Activated CD4-positive, alpha-beta memory T cell treated with anti-CD3 and anti-CD28 coated beads for 36 hours (primary cell): ENCODE data around the gene ECHDC3. TPM values are rescaled to one million over a fixed set of nuclear protein-coding genes. Genes with fewer than 3 reads are reported as not detected.

Source experiments
- CTCF ChIA-PET: fragments of 350-600 bp; sonication (Branson Sonifier 250); formaldehyde crosslinking; loops from one replicate; lab custom pipeline; 2021; ENCODE audit warnings: antibody characterized with exemption, inconsistent platforms; lab: Charles Lee
- POLR2A ChIA-PET: fragments of 350-600 bp; sonication (Branson Sonifier 250); formaldehyde crosslinking; loops from one replicate; lab custom pipeline; 2021; ENCODE audit warnings: antibody characterized with exemption; lab: Charles Lee
- DNase-seq: peaks from one replicate; pipeline ENCODE4 v3.0.0-alpha.2; 2020
- H3K27ac Mint-ChIP-seq: one replicate; pipeline ENCODE4 v1.8.0; 2021; ENCODE audit warnings: mixed read lengths
- H3K27me3 Mint-ChIP-seq: one replicate; pipeline ENCODE4 v1.8.0; 2021; ENCODE audit warnings: mixed read lengths
- H3K36me3 Mint-ChIP-seq: one replicate; pipeline ENCODE4 v1.8.0; 2021; ENCODE audit warnings: mixed read lengths
- H3K4me1 Mint-ChIP-seq: one replicate; pipeline ENCODE4 v1.8.0; 2021; ENCODE audit warnings: low read depth, mixed read lengths
- H3K4me3 Mint-ChIP-seq: one replicate; pipeline ENCODE4 v1.8.0; 2021; ENCODE audit warnings: mild to moderate bottlenecking, mixed read lengths
- H3K9me3 Mint-ChIP-seq: one replicate; pipeline ENCODE4 v1.8.0; 2021; ENCODE audit warnings: mixed read lengths
- intact Hi-C: fragments of 100-400 bp; cut with micrococcal nuclease; formaldehyde crosslinking; loops from one replicate; pipeline ENCODE4 v1.15.1; 2023
- total RNA-seq, 2 experiments: library from RNA; stranded (reverse); gene quantifications; one replicate each; pipeline ENCODE4 v1.2.3, GENCODE V29; 2021

The ECHDC3 gene
- total RNA-seq, 2 experiments from 2014 or later: 0.76 to 1.4 TPM

DNA sequence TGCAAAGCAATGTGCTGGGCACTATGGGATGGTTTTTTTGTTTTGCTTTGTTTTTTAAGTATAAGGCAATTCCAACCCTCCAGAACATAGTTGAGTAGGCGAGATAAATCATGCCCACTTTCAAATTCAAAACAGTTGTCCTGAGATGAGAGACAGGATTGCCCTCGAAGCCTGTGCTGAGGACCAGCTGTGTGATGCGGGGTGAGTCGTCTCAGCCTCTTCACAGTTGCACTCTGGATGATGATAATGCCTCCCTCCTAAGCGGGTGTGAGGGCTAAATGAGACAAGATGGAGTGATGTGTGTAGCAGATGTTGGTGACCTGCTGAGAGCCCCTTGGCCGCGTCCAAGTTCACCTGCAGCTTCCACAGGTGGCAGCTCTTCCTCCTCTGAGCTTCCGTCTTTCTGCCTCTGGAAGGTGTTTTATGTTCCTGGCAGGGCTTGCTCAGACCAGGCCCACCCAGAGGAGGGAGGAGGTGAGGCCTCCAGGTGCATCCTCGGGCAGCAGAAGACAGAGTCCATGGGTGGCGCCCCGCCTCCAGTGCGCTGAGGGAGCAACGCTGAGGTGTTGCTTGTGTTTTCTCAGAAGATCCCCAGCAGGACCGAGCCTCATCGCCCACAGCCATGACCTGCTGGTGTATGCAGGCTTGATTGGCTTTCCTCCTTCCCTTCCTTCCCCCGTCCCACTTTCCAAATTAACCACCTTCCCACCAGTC lies 30.6 kb downstream of the ECHDC3 start:
- ChIA-PET POLR2A (no interaction called here), CTCF (interaction anchor here (0.6 to 1.7 kb wide), 2 partner anchors 10 to 21 kb away, joined by 4 to 13 read pairs; no protein-coding TSS in a partner anchor)
- no peak for DNase-seq
- H3K9me3 Mint-ChIP-seq: no peaks in the 10 kb centered on the region
- H3K36me3 Mint-ChIP-seq: no peaks in the 10 kb centered on the region
- intact Hi-C loops: no loop called here
- H3K27me3 Mint-ChIP-seq: peaks cover 9% of the 10 kb centered on the region
- H3K4me3 Mint-ChIP-seq: no peak overlapping the region
- H3K27ac Mint-ChIP-seq: no peak overlapping the region
- no peaks in the 10 kb centered on the region for H3K4me1 Mint-ChIP-seq

DNA sequence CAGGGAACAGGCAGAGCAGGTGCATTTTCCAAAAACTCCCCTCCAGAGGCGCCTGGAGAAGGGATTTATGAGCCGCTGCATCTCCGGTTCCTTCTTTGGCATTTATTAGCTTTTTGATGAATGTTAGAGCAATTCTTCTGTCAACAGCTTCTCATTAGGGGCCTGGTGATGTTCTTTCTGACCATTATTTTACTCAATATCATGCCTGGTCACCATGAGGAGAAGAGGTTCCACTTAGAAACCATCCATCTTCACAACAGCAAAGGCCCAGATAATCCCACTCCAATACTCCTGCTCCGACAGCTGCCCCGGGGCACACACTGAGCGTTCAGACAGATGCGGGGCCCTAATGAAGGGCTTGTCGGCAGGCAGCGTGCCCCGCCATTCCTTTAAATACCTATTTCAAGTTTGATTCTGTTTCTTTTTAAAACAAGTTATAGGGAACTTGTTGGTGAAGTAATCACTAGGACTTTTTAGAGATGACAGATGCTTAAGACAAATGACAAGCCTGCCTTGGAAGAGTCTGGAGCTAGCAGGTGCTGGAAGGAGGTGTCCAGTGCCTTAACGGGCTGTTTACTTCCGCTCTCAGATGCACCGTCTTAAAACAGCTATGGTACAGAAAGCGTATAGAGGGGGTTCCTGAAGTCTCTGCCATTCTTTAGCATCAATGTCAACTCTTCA lies 31.7 kb downstream of the ECHDC3 start:
- no peak for DNase-seq
- no peaks in the 10 kb centered on the region for H3K36me3 Mint-ChIP-seq
- H3K27me3 Mint-ChIP-seq: peaks cover 9% of the 10 kb centered on the region
- no peak overlapping the region for H3K4me3 Mint-ChIP-seq
- H3K9me3 Mint-ChIP-seq: no peaks in the 10 kb centered on the region
- no peak overlapping the region for H3K27ac Mint-ChIP-seq
- intact Hi-C loops: no loop called here
- no peaks in the 10 kb centered on the region for H3K4me1 Mint-ChIP-seq
- ChIA-PET POLR2A (no interaction called here), CTCF (interaction anchor here (1.7 kb wide), 1 partner anchor 9 kb away, joined by 13 read pairs; no protein-coding TSS in a partner anchor)

DNA sequence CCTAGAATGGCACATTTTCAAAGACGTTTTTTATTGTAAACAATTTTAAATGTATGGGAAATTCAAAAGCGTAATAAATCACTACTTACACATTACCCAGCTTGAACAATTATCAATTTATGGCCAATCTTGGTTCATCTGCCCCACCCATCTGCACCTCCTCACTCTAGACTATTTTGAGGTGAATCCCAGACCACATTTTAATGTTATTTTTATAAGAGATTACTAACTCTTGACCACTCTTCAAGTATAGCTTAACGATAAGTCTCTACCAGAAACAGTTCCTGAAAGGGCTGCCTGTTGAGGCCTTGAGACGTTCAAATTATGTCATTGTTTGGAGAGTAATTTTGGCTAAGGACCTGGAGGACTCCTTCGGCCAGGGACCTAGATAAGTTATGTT lies 33.2 kb downstream of the ECHDC3 start:
- intact Hi-C loops: no loop called here
- DNase-seq: no peak
- ChIA-PET CTCF (no interaction called here), POLR2A (no interaction called here)
- Mint-ChIP-seq H3K4me3 (no peak overlapping the region), H3K9me3 (no peaks in the 10 kb centered on the region), H3K27ac (no peak overlapping the region), H3K27me3 (peaks cover 9% of the 10 kb centered on the region), H3K36me3 (no peaks in the 10 kb centered on the region), H3K4me1 (no peaks in the 10 kb centered on the region)

DNA sequence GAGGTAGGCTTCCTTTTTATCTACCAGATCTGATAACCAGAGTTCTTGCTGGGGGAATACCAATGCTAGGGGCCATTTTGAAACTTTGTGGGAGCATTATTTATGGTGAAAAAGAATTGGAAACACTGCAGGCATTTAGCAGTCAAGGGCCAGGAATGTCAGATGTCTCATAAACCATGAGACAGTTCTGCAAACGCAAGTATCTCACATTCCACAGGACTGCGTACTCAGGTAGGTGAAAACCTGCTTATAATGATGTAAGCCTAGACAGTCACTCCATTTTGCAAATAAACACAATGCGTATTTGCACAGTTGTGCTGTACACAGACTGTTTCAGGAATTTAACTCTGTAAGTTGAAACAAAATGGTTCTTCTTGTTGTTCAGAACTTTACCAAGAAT lies 33.9 kb downstream of the ECHDC3 start:
- Mint-ChIP-seq H3K4me3 (no peak overlapping the region), H3K9me3 (no peaks in the 10 kb centered on the region), H3K4me1 (no peaks in the 10 kb centered on the region), H3K36me3 (no peaks in the 10 kb centered on the region), H3K27ac (no peak overlapping the region), H3K27me3 (peaks cover 5% of the 10 kb centered on the region)
- intact Hi-C loops: no loop called here
- CTCF ChIA-PET: no interaction called here
- DNase-seq: no peak
- POLR2A ChIA-PET: no interaction called here

DNA sequence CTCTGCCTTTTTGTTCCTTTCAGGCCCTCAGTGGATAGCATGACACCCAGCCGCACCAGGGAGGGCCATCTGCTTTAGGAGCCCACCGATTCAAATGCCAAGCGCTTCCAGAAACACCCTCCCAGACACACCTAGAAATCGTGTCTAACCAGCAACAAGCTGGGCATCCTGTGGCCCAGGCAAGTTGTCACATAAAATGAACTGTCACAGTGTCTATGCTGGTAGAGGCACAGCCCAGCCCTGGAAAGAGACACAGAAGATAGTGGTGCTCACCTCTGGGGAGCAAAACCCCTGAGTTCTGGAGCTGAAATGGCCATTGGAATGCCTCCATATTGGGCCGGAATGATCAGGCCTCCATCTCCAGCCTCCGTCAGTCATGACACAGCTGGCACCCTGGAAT lies 38.9 kb downstream of the ECHDC3 start:
- no peak for DNase-seq
- CTCF ChIA-PET: interaction anchor here (2.2 kb wide), 1 partner anchor 24 kb away, joined by 8 read pairs; no protein-coding TSS in a partner anchor
- Mint-ChIP-seq H3K27me3 (peaks cover 4% of the 10 kb centered on the region), H3K4me3 (no peak overlapping the region), H3K4me1 (no peaks in the 10 kb centered on the region), H3K36me3 (no peaks in the 10 kb centered on the region), H3K9me3 (no peaks in the 10 kb centered on the region), H3K27ac (no peak overlapping the region)
- intact Hi-C loops: no loop called here
- POLR2A ChIA-PET: no interaction called here

DNA sequence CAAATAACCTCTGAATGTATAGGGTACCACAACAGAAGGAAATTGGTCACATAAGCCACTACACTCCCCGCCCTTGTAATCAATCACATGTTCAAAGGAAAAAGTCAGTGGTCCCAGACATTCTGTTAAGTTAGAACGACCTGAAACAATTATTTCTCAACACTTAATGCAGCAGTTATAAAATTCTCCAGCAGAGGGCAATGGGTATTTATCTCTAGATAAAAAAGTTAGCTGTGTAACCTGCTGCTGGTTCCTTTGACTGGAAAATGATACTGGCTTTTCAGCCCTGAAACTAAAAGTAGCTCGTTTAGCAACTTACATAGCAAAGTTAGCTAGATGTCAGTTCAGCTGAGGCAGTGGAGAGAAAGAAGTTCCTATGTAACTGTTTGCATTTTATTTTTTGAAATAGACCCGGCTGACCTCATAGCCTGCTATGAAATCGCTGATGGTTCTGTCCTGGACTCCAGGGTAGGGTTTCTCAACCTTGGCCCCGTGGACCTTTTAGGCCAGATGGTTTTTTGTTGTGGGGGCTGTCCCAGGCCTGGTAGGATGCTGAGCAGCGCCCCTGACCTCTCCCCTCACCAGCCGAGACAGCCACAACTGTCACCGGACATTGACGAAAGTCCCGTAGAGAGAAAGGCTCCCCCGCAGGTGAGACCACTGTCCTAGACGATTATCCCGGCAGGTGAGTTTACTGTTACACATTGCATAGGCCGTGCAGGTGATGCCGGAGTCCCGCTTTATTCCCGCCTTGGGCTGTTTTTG lies 40.8 kb downstream of the ECHDC3 start:
- no peak for DNase-seq
- ChIA-PET CTCF (interaction anchor here (0.6 to 3.3 kb wide), 23 partner anchors 8 to 1021 kb away, joined by 3 to 29 read pairs (median 5); no protein-coding TSS in a partner anchor), POLR2A (no interaction called here)
- intact Hi-C loops: loop anchor here (1.0 to 2.0 kb wide), 2 partner anchors 36 to 203 kb away; no protein-coding TSS in a partner anchor
- H3K27ac Mint-ChIP-seq: no peak overlapping the region
- peaks cover 7% of the 10 kb centered on the region for H3K27me3 Mint-ChIP-seq
- H3K36me3 Mint-ChIP-seq: no peaks in the 10 kb centered on the region
- H3K9me3 Mint-ChIP-seq: no peaks in the 10 kb centered on the region
- H3K4me3 Mint-ChIP-seq: no peak overlapping the region
- no peaks in the 10 kb centered on the region for H3K4me1 Mint-ChIP-seq

DNA sequence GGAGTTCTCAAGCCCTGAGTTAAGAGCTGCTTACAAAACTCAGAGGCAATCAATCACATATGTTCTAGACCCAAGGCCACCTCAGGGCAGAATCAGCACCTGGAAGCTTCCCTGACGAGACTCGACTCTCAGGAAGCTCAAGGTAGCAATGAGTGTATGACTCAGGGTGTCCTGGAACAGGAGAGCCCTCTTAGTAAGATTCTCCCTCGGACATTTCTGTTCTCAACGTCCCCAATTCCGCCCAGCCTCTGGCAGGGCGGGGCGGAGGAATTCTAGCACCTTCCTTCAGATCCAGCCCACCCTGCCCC lies 41.3 kb downstream of the ECHDC3 start:
- CTCF ChIA-PET: interaction anchor here (0.9 to 3.3 kb wide), 18 partner anchors 7 to 268 kb away, joined by 3 to 29 read pairs (median 6); no protein-coding TSS in a partner anchor
- intact Hi-C loops: loop anchor here (1.0 to 2.0 kb wide), 2 partner anchors 35 to 203 kb away; no protein-coding TSS in a partner anchor
- no peak overlapping the region for H3K4me3 Mint-ChIP-seq
- no peak overlapping the region for H3K27ac Mint-ChIP-seq
- H3K27me3 Mint-ChIP-seq: peaks cover 7% of the 10 kb centered on the region
- H3K9me3 Mint-ChIP-seq: no peaks in the 10 kb centered on the region
- DNase-seq: no peak
- no peaks in the 10 kb centered on the region for H3K36me3 Mint-ChIP-seq
- no peaks in the 10 kb centered on the region for H3K4me1 Mint-ChIP-seq
- POLR2A ChIA-PET: no interaction called here

DNA sequence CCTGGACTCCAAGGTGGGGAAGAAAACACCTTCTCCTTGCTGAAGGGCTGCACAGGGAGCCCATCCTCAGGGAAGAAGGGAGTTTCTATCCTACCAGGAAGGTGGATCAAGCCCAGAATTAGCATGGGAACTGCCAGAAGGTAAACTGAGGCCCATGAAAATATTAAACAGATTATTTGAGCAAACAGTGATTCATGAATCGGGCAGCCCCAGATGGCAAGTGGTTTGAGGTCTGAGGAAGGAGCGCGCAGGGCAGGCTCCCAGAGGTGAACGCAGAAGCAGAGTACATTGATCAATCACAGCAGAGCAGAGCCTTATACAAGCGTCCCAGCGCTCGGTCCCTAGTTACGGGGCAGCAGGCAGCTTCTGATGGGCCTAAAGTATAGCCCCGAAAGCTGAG lies 45.2 kb downstream of the ECHDC3 start:
- ChIA-PET POLR2A (no interaction called here), CTCF (interaction anchor here (1.0 kb wide), 1 partner anchor 28 kb away, joined by 3 read pairs; no protein-coding TSS in a partner anchor)
- Mint-ChIP-seq H3K9me3 (no peaks in the 10 kb centered on the region), H3K4me1 (no peaks in the 10 kb centered on the region), H3K27ac (no peak overlapping the region), H3K4me3 (no peak overlapping the region), H3K36me3 (no peaks in the 10 kb centered on the region), H3K27me3 (peaks cover 9% of the 10 kb centered on the region)
- intact Hi-C loops: no loop called here
- no peak for DNase-seq

DNA sequence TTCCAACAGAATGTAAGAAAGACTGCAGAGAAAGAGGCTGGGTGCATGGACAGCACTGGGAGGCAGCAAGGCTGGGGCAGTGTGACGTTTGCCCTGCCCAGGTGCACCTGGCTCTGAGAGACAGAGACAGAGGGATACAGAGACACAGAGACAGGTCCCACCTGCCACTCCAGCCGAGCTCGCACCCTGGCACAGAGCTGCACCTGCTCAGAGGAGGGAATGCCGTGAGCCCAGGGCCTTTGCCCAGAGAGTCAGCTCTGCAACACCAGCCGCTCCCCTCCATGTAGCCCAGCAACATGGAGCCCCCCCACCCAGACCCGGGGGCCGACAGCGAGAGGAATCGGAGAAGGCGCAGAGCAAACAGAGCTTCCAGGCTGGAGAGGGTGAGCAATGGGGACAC lies 45.7 kb downstream of the ECHDC3 start:
- CTCF ChIA-PET: no interaction called here

DNA sequence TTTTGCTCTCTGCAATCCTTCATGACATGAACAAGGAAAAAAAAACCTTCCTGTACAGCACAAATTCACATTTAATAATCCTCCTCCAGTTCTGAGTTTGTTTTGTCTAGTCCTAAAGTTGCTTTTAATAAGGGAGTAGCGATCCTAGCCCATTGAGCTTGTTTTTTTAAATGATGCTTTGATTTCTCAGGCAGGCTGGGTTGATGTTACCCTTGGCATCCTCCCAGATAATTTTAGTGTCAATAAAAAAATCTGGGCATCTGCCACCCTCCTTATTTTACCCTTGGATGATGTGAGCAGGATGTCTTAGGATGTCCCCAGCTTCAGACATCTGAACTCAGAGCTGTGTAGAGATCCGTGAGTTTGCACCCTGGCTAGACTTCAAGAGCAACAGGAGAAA lies 47.1 kb downstream of the ECHDC3 start:
- Mint-ChIP-seq H3K9me3 (no peaks in the 10 kb centered on the region), H3K27me3 (peaks cover 6% of the 10 kb centered on the region), H3K27ac (no peak overlapping the region), H3K4me1 (no peaks in the 10 kb centered on the region), H3K4me3 (no peak overlapping the region), H3K36me3 (no peaks in the 10 kb centered on the region)
- intact Hi-C loops: no loop called here
- ChIA-PET CTCF (no interaction called here), POLR2A (no interaction called here)
- DNase-seq: no peak

More for the DNA sequence above, 45.7 kb downstream of the ECHDC3 start:
- Mint-ChIP-seq H3K4me1 (no peaks in the 10 kb centered on the region), H3K36me3 (no peaks in the 10 kb centered on the region), H3K27me3 (peaks cover 7% of the 10 kb centered on the region), H3K4me3 (no peak overlapping the region), H3K9me3 (no peaks in the 10 kb centered on the region), H3K27ac (no peak overlapping the region)
- POLR2A ChIA-PET: no interaction called here
- intact Hi-C loops: no loop called here
- DNase-seq: no peak

DNA sequence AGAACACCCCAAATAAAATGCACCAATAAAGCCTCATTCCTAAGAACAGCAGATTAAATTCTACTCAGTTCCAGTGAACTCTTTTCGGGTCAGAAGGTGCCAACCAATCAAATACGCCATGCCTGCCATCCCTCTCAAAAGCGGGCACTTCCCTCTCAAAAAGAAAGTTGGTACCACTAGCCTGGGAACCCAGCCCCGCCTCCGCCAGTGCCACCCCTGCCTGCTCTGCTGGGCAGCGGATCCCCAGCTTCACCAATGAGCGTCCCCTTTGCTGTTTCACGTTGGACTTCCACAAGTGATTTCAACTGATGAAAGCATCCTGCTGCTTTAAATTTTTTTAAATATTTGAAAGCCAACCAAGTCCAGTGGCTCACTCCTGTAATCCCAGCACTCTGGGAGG lies 47.8 kb downstream of the ECHDC3 start:
- Mint-ChIP-seq H3K4me1 (no peaks in the 10 kb centered on the region), H3K9me3 (no peaks in the 10 kb centered on the region), H3K36me3 (no peaks in the 10 kb centered on the region), H3K27me3 (peaks cover 6% of the 10 kb centered on the region), H3K27ac (no peak overlapping the region), H3K4me3 (no peak overlapping the region)
- CTCF ChIA-PET: interaction anchor here (1.3 kb wide), 1 partner anchor 7 kb away, joined by 8 read pairs; no protein-coding TSS in a partner anchor
- DNase-seq: no peak
- POLR2A ChIA-PET: no interaction called here
- intact Hi-C loops: no loop called here
